ENCODE data around the gene TIPARP.
"Not testable (repeated sequence)": the region's sequence is repeated elsewhere in the genome, so short reads cannot be mapped to it uniquely, and the experiment has no call there.

The TIPARP gene

DNA sequence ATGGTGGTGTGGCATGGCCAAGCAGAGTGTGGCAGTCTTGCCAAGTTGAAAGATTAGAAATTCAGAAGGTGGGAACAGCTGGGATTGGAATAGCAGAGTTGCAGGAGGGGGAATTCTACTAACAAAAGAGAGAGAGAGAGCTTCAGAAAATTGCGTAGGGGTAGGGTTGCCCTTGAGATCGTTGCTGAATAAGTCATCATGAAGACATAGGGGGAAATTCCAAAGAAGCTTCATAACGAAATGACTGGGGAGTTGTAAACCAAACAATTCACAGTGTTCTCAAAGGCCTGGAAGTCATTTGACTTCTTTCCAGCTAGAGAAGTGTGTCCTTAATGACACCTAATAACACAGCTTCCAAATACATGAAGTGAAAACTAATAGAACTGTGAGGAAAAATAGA lies 26.3 kb upstream of the TIPARP start:
- no peak for DNase-seq

DNA sequence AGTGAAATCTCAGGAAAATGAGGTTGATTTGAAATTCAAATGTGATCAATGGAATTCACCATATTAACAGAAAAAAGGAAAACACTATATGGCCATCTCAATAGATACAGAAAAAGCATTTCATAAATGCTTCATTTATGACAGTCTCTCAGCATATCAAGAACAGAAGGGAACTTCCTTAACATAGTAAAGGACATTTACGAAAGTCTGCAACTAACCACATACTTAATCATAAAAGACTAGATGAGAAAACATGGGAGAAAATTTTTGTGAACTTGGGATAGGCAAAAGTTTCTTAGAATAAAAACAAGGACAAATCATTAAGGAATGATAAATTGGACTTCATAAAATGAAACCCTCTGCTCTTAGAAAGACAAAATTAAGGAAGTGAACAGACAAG lies 24.7 kb upstream of the TIPARP start:
- DNase-seq, result no peak

DNA sequence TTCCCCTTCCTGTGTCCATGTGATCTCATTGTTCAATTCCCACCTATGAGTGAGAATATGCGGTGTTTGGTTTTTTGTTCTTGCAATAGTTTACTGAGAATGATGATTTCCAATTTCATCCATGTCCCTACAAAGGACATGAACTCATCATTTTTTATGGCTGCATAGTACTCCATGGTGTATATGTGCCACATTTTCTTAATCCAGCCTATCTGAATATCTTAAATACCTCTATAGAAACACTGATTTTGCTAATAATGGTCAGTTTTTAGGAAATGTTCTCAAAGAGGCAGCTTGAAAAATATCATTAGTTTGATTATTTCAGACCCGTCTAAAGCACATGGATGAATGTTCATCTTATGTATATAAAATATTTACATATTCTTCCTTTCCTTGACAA lies 21.7 kb upstream of the TIPARP start:
- not testable (repeated sequence) for DNase-seq

DNA sequence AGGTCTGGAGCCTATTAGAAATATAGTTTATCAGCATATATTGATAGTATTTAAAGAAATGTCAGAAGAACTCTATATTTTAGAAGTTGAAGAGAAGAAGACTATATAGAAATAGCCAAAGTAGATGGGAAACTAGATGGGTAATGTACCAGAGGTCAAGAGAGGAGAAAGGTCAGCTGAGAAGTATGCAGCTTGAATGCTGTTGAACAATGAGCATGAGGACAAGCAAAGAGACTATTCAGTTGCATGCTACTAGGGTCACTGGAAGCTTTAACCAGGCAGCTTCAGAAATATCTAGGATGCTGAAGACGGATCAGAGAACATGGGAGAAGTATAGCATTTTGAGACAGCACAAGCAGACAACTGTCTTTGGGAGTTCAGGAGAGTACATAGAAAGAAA lies 19.6 kb upstream of the TIPARP start:
- no peak for DNase-seq

DNA sequence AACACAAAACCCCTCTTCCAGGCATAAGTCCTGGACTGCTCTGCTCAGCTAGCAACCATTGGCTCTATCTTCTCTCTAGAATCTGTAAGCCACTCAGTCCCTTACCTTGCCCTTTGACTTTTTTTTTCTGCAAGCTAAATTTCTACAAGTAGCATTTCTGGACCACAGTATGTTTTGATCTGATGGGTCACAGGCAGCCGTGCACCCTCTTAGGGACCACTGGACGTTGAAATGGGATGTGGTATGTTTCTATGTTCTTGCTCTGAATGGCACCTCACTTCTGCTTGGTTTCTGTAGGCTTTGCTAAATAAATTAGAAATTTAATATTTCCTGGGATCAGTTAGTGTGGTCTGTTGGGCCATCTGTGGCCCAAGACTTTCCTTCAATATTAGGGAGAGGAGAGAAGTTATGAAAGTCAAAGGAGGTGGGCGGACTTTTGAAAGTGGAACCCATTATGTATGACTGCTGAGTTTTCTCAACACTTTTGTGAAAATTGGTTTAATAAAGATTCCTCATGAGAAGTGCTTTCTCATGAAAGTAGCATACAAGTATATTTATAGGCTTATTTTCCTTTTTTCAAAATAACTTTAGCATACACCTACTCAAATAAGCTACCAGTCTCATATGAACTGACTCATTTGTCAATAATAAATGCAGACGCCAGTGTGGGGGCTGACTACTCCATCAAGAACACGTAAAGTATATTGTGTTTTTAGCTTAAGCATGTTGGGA lies 18.4 kb upstream of the TIPARP start:
- DNase-seq, result no peak

DNA sequence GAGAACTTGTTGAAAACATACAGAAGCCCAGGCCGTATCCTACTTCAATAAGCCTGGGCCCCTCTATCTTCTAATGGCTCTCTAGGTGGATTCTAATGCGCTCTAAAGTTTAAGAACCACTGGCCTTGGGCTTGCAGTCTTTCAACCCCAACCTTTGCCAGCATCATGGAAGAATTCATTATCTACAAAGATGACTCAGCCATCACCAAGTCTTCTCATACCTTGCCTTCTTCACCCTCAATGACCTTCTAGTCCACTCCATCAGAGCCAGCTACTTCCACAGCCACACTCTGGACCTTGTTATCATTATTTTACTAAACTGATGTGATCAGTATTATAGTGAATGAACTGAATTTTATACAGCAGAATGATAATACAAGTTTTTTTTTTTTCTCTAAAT lies 16.9 kb upstream of the TIPARP start:
- no peak for DNase-seq

DNA sequence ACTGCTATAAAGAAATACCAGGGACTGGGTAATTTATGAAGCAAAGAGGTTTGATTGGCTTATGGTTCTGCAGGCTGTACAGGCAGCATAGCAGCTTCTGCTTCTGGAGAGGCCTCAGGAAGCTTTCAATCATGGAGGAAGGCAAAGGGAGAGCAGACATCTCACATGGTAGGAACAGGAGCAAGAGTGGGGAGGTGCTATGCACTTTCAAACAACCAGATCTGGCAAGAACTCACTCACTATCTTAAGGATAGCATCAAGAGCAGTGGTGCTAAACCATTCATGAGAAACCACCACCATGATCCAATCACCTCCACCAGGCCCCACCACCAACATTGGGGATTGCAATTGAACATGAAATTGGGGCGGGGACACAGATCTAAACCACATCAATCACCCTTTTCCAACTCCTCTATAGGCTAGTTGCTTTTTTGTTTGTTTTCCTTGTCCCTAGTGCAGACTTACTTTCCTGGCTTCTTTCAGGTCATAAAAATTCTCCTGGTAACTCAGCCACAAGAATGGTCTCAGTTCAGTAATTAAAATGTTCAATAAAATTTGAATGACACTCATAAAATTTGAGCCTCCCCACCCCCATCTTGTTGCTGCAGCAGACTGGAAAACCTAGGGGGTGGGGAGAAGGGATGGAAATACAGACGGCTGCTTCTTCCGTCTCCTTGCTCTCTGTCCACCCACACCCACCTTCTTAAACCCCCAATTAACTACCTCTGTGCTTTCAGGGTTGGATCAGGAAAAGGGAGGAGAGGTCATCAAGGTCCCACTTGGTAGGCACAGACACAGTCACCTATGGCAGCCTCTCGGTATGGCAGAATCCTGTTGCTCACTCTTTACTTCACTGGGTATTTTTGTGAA lies 16.3 kb upstream of the TIPARP start:
- DNase-seq, result no peak

DNA sequence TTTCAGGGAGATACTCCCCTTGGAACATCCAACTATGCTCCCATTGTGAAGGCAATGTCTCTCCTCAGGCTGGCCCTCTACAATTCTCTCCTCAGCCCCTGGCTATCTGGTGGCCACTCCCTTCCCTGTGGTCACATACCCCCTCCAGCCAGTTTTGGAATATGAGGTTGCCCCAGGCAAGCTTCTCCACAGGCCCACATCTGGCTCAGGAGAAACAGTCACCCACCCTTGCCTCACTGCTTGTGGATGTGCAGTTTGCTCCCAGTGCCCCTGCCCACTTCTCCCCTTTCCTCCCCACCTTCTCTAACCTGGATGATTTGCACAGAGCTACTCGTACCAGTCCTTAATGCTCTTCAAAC lies 15.7 kb upstream of the TIPARP start:
- no peak for DNase-seq

DNA sequence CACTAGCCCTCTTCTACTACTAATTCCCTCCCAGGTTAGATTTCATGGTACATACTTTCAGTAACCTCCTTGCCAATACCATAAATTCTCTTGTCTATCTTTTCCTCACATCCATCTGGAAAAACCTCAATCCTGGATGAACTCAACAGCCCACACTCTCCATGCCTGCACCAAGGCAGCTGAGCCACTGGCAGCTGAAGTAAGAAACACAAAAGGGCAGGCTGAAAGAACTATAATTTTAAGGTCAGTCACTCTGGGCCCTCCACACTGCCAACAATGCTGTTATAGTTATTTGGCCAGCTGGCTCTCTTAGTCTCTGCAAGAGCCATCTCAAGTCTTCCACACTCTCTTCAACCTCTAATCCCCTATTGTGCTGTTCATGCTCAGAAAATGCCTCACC lies 15.1 kb upstream of the TIPARP start:
- DNase-seq, result no peak

DNA sequence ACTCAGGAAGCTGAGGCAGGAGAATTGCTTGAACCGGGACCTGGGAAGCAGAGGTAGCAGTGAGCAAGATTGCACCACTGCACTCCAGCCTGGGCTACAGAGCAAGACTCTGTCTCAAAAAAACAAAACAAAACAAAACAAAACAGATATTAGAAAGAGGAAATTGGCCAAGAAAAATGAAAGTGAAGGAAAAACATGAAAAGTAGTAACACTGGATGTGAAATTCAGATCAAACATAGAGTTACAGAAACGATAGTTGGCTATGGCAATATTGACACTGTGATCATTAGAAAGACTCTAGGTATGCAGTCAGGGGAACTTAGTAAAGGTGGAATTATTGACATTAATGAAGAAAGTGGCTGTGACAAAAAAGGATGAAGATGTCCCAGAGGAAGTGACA lies 13.2 kb upstream of the TIPARP start:
- DNase-seq, result no peak

DNA sequence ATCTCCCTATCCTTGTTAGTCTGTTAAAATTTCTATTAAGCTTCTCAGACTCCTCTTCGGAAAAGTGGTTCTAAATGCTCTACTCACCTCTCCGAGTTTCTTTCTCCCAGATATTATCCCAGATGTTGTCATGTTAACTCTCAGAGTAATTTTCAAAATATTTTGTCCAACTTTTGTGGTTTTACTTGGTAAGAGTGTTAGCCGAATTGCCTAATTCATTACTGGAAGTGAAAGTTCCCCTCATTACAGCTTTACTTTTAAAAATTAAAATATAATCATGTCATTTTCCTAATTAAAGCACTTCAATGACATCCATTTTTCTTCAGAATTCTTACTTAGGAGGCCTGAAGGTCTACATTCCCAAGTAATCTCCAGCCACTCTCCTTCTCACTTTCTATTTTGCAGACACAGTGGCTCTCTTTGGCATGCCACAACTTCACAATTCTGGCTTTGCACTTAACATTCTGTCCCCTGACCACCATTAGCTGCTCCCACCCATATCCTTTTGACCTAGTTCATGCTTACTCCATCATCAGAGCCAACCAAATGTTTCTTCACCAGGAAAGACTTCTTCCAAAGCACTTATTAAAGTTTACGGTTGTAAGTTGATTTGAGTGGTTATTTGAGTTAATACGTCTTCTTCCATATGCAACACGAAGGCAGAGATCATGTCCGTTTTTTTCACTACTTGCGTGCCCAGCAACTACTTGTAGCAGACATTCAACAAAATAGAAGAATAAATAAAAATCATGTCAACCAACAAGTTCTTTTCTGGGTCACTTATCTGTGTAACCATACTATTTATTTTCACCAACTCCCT lies 10.2 kb upstream of the TIPARP start:
- DNase-seq, result no peak

DNA sequence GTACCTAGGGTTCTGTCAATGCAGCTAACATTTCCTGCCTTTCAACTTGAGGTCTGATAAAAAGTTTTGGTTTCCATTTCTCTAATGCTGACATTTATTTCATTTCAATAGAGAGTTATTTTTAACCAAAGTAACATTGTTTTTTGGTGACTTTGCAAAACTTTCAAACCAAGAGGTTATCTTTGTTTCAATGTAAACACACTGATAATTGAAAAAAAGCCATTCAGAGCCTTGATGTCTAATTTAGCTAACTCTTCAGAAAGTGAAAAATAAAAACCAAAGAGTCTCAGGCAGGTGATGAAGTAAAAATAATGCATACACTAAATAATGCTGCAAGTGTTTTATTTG lies 9.6 kb upstream of the TIPARP start:
- no peak for DNase-seq

DNA sequence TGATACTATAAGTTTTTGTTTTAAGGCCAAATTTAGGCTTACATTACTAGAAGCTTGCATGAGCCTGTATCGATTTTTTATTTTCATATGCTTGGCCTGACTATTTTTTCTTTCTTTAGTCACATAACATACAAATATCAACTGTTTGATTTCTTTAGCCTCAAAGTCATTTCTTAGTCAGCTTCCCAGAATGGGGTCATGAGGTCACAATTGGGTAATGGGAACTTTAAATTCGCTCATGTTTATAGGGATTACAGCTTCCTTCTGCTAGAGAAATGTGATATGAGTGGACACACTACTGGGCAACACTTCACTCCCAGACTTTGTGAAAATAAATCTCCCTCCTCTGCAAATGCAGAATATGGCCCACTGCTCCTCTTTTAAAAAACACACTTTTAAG lies 9.1 kb upstream of the TIPARP start:
- DNase-seq, result no peak

DNA sequence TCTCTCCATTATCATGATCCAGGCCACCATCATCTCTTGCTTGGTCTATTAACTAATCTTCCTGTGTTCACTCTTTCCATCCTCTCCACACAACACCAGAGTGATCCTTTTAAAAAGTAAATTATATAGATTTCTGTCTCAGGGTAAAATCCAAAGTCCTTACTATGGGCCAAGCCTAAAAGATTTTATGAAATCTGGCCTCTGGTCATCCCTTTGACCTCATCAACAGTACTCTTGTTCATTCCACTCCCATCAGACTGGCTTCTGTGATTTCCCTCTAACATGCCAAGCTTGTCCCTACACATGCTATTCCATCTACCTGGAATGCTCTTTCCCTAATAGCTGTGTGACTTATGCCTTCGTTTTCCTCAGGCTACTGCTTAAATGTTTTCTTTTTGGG lies 8.3 kb upstream of the TIPARP start:
- no peak for DNase-seq

DNA sequence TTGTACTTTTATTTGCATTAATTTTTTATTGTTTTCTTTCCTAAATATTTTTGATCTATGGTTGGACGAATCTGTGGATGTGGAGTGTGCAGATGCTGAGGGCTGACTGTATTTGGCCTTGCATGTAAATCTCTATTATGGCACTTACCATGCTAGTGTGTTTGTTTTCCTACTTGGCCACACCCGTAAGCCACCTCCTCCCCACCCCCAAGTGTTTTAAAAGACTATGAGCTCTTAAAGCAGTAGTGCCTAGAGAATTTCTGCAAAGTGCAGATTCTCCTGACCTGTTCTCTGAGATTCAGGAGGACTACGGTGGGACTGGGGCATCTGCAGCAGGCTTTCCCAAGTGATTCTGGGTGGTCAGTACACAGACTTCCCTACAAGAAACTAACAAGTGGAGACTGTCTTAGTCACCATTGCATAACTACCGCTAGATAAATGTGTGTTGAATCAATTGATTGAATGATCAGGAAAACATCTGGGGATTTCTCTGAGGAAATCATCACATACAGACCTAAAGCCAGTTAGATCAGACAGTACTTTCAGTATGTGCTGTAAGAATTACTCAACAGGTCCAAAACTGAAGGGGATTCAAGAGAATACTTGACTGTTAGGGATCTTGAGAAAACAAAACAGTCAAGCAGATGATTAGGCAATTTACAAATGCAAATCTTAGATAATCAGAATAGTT lies 6.2 kb upstream of the TIPARP start:
- DNase-seq, result no peak

DNA sequence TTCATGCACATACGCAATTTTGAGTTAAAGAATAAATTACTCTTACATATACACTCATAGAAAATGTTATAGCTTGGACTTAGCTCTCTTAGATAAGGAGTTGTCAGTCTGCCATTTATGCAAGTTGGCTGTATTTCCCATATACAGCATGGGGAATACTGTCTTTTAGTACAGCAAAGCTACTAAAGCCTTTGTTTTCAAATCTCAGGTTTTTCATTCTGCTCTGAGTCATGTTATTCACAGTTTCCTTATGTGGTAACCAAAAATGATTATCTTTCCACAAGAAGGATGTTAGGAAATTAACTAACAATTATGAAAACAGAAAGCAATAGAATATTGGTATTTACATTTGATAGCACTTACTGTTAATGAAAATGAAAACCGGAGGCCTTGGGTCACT lies 4.3 kb upstream of the TIPARP start:
- DNase-seq, result no peak

DNA sequence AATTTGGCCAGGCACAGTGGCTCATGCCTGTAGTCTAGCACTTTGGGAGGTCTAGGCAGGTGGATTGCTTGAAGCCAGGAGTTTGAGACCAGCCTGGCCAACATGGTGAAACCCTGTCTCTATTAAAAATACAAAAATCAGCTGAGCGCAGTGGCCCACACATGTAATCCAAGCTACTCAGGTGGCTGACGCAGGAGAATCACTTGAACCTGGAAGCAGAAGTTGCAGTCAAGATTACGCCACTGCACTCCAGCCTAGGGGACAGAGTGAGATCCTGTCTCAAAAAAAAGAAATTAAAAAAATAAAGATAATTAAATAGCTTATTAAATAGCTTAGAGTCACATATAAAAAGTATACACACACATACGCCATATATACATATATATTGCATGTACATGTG lies 3.7 kb upstream of the TIPARP start:
- DNase-seq, result no peak

DNA sequence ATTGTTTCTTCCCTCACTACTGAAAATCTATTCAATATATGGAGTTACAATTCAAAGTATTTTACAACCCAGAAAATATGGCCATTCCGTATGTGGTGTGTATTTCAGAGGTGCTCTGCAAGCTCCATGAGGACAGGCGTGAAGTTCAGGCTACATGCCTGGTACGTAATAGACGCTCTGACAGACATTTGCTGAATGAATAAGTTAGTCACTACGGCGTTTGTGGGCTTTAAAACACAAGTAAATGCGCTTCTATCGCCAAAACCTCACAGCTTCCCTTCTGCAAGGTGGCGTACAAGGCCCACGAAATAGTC lies 701 bp upstream of the TIPARP start:
- DNase-seq, result no peak

DNA sequence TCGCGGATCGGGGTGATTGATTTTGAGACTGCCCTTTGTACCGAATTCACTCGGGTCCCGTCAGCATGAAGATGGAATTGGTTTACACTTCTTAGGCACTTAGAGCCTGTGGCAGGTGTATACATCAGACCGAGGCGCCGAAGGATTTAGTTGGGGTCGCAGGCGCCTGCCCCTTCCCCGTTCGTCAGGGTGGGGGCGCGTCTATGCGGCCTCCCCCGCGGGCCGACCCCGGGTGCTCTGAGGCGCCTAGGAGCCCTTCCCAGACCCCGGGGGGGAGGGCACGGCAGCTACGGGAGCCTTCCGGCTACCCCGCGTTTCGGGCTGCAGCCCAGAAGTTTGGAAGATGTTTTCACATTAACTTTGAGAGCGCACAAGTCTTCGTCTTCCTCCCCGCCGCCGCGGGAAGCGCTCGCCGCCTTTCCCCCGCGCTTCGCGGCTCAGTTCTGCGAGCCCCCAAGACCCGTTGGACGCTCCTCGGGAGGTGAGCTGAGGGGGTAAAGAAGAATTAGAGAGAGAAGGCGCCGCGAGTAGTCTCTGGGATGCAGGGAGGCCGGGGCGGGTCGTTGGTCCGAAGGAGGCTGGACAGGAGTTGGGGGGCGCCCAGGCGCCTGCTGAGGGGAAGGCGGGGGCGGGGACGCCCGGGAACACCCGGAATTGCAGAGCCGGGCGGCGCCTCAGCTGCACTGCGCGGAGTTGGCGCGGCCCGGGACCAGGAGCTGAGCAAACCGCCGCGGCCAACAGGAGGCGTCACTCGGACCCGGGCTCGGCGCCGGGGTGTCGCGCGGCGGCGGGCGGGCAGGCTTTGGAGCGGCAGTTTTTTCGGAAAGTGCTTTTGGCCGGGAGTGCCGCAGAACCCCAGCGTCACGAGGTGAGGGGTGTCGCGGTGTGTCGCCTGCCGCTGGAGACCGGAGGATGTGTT lies 780 bp downstream of the TIPARP start:
- peak; percentile 40 for DNase-seq

DNA sequence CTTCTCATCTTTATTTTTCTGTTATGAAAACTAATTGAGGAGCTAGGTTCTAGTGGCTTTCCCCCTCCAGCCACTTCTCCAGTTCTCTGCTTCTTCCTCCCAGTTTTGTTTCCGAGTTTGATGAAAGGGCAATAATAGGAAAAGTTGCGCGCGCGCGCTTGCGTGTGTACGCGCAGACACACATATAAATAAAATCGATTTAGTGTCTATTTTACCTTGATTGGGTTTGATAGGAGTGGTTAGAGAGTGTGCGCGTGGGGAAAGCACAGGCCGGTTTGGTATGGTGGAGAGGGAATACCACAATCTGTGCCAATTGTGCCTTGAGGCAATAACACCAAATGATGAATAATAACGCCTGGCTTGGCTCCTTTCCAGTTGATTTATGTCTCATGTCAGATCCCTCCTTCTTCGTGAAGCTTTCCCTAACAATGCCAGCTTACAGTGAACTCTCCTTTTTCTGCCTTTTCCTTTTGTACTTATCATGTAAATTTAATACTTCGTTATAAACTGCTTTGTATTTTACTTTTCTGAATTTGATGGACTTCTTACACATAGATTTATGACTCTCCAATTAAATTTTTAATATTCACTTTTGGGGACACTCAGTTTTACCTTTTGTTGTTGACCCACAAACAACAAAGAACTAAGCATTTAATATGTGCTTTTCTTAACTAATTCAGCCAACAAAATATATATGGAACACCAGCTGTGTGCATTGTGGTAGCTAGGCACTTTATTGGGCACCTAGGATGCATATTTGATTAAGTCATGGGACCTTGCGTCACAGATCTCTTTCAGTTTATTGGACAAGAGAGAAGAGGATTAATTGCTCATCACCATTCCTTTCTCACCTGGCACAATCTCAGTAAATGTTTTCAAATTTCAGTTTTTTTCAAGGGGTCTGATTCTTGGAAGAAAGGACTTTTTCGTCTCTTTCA lies 1.7 kb downstream of the TIPARP start:
- no peak for DNase-seq

All from activated gamma-delta T cell (primary cell).